Measurements from ENCODE around the gene SSR4.

The SSR4 gene

DNA sequence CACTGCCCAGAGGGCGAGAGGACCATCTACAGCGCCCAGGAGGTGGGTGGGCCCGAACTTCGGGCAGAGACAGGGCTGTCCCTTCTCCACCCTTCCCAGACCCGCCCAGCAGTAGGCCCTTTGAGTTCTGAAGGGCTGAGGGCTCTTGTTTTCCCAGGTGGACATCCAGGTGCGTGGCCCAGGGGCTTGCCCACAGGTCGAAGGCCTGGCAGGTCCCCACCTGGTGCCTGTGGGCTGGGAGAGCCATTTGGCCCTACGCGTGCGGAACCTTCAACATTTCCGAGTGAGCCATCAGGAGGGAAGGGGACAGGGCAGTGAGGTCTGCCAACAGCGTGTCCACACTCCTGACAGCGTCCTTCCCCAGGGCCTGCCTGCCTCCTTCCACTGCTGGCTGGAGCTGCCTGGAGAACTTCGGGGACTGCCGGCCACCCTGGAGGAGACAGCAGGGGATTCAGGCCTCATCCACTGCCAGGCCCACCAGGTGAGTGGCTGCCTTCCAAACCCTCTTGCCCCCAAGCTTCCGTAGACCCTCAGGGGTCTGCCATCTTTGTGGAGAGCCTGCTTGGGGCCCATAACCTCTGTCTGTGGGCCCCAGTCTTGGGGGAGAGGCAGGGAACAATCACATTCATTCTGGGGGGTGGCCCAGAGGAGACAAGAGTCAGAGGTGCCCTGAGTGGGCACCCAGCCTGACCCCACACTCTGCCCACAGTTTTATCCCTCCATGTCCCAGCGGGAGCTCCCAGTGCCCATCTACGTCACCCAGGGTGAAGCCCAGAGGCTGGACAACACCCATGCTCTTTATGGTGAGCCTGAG is 23.7 kb upstream of the SSR4 start:
- no peak for DNase-seq (ENCODE audit: low read depth in 2 of 2)
- no peak overlapping the region for H3K4me3 ChIP-seq (replicated peaks in 1 of 2; ENCODE audit: low read depth in 2 of 2, low read length in 2 of 2)
- TF ChIP-seq, protein P1, sequence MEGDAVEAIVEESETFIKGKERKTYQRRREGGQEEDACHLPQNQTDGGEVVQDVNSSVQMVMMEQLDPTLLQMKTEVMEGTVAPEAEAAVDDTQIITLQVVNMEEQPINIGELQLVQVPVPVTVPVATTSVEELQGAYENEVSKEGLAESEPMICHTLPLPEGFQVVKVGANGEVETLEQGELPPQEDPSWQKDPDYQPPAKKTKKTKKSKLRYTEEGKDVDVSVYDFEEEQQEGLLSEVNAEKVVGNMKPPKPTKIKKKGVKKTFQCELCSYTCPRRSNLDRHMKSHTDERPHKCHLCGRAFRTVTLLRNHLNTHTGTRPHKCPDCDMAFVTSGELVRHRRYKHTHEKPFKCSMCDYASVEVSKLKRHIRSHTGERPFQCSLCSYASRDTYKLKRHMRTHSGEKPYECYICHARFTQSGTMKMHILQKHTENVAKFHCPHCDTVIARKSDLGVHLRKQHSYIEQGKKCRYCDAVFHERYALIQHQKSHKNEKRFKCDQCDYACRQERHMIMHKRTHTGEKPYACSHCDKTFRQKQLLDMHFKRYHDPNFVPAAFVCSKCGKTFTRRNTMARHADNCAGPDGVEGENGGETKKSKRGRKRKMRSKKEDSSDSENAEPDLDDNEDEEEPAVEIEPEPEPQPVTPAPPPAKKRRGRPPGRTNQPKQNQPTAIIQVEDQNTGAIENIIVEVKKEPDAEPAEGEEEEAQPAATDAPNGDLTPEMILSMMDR (IDR thresholded peaks at IDR 0.05; ENCODE audit: low read depth, low read length) = no peak

GRCh38 chrX:153771415-153772315 is 22.8 kb upstream of the SSR4 start:
- DNase-seq (ENCODE audit: low read depth in 2 of 2) = no peak
- TF ChIP-seq, protein P1 (IDR thresholded peaks at IDR 0.05; ENCODE audit: low read depth, low read length) = no peak
- no peak overlapping the region for H3K4me3 ChIP-seq (replicated peaks in 1 of 2; ENCODE audit: low read depth in 2 of 2, low read length in 2 of 2)

- TF ChIP-seq, protein P1 (IDR thresholded peaks at IDR 0.05; ENCODE audit: low read depth, low read length) = no peak
- no peak overlapping the region for H3K4me3 ChIP-seq (replicated peaks in 1 of 2; ENCODE audit: low read depth in 2 of 2, low read length in 2 of 2)
- DNase-seq (ENCODE audit: low read depth in 2 of 2) = no peak
Measured at GRCh38 chrX:153772316-153773217, 21.9 kb upstream of the SSR4 start.

- no peak overlapping the region for H3K4me3 ChIP-seq (replicated peaks in 1 of 2; ENCODE audit: low read depth in 2 of 2, low read length in 2 of 2)
- no peak for DNase-seq (ENCODE audit: low read depth in 2 of 2)
- TF ChIP-seq, protein P1 (IDR thresholded peaks at IDR 0.05; ENCODE audit: low read depth, low read length) = no peak
Measured at GRCh38 chrX:153773218-153773611, 21.3 kb upstream of the SSR4 start.

- TF ChIP-seq, protein P1 (IDR thresholded peaks at IDR 0.05; ENCODE audit: low read depth, low read length) = no peak
- H3K4me3 ChIP-seq (replicated peaks in 1 of 2; ENCODE audit: low read depth in 2 of 2, low read length in 2 of 2) = no peak overlapping the region
- no peak for DNase-seq (ENCODE audit: low read depth in 2 of 2)
Measured at GRCh38 chrX:153773741-153774575, 20.5 kb upstream of the SSR4 start.

All from cardiac fibroblast (primary cell).